ENCODE measurements around the gene PITHD1. TPM values are rescaled to one million over a fixed set of nuclear protein-coding genes. Genes with fewer than 3 reads are reported as not detected.
A peak's percentile ranks its signal among the peaks of the same experiment; 100 is the strongest.

Gene PITHD1
- polyA plus RNA-seq, 1 experiment = 33.7 TPM

DNA sequence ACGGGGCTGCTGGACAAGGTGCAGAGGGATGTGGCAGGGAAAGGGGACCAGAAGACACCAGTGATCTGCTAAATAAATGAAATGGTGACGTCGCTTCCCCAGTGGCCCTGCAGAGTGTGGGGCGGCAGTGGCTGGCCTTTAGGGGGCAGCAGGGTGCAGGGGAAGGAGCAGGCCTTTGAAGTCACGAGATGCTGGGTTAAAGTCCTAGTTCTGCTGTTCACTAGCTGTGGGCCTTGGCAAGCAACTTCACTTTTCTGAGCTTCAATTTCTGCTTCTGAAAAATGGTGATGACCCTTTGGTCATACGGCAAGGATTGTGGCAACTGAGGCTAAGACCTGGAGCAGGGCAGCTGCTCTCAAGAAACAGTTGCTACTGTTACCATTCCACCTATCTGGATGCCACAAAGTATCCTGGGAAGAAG lies 31.5 kb downstream of the PITHD1 start:
- peaks cover 20% of the 10 kb centered on the region for H3K36me3 ChIP-seq (ENCODE audit: control insufficient read depth, insufficient read depth, low read length)
- no peak overlapping the region for H3K4me3 ChIP-seq (ENCODE audit: low read depth, low read length)
- TF ChIP-seq, protein P1, sequence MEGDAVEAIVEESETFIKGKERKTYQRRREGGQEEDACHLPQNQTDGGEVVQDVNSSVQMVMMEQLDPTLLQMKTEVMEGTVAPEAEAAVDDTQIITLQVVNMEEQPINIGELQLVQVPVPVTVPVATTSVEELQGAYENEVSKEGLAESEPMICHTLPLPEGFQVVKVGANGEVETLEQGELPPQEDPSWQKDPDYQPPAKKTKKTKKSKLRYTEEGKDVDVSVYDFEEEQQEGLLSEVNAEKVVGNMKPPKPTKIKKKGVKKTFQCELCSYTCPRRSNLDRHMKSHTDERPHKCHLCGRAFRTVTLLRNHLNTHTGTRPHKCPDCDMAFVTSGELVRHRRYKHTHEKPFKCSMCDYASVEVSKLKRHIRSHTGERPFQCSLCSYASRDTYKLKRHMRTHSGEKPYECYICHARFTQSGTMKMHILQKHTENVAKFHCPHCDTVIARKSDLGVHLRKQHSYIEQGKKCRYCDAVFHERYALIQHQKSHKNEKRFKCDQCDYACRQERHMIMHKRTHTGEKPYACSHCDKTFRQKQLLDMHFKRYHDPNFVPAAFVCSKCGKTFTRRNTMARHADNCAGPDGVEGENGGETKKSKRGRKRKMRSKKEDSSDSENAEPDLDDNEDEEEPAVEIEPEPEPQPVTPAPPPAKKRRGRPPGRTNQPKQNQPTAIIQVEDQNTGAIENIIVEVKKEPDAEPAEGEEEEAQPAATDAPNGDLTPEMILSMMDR (IDR thresholded peaks at IDR 0.05; ENCODE audit: insufficient read depth, low read depth, low read length) = peak; percentile 88
- CTCF ChIA-PET = interaction anchor here (0.6 to 7.3 kb wide), 26 partner anchors 9 to 310 kb away, joined by 3 to 77 read pairs (median 4); partner anchors contain the start of genes GALE and HMGCL
- POLR2A ChIA-PET = no interaction called here
- no peaks in the 10 kb centered on the region for H3K27me3 ChIP-seq (ENCODE audit: control insufficient read depth, insufficient read depth, low read length)
- DNase-seq (ENCODE audit: low read depth) = no peak

DNA sequence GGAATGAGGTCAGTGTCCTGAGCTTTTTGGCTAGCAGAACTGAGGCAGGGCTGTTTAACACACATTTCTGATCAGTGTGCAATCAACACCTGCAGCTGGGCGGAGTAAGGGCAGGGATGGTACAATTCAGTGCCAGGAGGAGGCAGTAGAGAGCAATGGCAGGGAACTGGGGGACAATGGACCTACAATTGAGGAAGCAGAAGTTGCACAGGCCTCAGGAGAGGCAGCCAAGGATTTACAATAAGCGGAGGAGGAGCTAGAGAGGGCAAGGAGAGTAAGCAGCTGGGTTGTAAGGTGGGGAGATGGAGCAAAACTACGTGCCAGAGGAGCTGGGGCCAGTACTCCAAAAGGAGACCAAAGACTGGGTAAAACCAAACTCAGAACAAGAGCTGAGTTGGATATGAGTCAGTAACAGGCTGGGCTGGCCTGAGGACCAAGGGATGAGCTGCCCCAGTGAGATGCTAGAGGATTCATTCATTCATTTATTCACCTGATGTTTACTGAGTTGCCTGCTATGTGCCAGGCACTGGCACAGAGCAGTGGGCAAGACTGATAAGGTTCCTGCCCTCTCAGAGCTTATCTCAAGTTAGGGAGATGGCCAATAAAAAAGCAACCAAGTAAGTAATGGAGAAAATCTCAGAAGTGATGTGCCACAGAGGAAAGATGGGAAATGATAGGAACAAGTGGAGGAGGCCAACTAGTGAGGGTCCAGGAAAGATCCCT lies 32.8 kb downstream of the PITHD1 start:
- Histone ChIP-seq H3K4me3 (ENCODE audit: low read depth, low read length) (no peak overlapping the region), H3K36me3 (ENCODE audit: control insufficient read depth, insufficient read depth, low read length) (peaks cover 23% of the 10 kb centered on the region), H3K27me3 (ENCODE audit: control insufficient read depth, insufficient read depth, low read length) (no peaks in the 10 kb centered on the region)
- DNase-seq (ENCODE audit: low read depth) = no peak
- POLR2A ChIA-PET = no interaction called here
- CTCF ChIA-PET = interaction anchor here (0.5 to 7.3 kb wide), 25 partner anchors 10 to 235 kb away, joined by 3 to 77 read pairs (median 4); partner anchors contain the start of genes GALE and HMGCL
- TF ChIP-seq, protein P1 (IDR thresholded peaks at IDR 0.05; ENCODE audit: insufficient read depth, low read depth, low read length) = peak; percentile 73

DNA sequence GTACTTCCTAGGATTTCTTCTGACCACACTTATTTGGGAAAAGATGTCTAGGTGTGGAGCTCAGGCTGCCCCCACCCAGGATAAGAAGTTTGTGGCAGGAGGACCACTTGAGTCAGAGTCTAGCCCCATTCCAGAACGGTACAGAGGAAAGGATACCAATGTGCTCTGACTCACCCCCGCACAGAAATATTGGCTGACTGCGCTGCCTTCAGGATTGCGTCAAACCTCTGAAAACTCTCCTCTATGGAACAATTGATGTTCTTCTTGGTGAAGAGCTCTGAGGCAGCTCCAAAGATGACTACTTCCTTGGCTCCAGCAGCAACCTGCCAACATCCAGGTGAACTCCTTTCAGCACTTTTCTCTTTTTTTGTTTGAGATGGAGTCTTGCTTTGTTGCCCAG lies 35.8 kb downstream of the PITHD1 start:
- TF ChIP-seq, protein P1 (IDR thresholded peaks at IDR 0.05; ENCODE audit: insufficient read depth, low read depth, low read length) = no peak
- Histone ChIP-seq H3K4me3 (ENCODE audit: low read depth, low read length) (no peak overlapping the region), H3K36me3 (ENCODE audit: control insufficient read depth, insufficient read depth, low read length) (peaks cover 24% of the 10 kb centered on the region), H3K27me3 (ENCODE audit: control insufficient read depth, insufficient read depth, low read length) (no peaks in the 10 kb centered on the region)
- DNase-seq (ENCODE audit: low read depth) = no peak
- ChIA-PET POLR2A (no interaction called here), CTCF (interaction anchor here (0.6 to 1.2 kb wide), 3 partner anchors 11 to 259 kb away, joined by 3 read pairs; partner anchors contain the start of gene HMGCL)

DNA sequence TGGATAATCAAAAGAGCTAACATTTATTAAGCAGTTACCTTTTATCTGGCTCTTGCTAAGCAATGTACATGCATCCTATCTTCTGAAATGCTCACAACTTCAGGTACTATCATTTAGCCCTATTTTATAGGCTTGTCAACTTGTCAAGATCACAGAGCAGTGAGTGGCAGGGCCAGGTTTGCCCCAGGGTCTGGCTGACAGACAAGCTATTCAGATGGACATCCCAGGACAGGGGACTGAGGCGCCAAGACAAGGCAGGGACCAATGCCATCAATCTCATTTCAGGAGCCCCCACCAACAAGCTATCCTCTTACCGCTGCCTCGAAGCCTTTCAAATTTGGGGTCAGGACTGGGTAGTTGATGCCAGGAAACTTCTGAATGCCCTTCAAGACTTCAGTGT lies 38.1 kb downstream of the PITHD1 start:
- Histone ChIP-seq H3K4me3 (ENCODE audit: low read depth, low read length) (no peak overlapping the region), H3K36me3 (ENCODE audit: control insufficient read depth, insufficient read depth, low read length) (peaks cover 21% of the 10 kb centered on the region), H3K27me3 (ENCODE audit: control insufficient read depth, insufficient read depth, low read length) (no peaks in the 10 kb centered on the region)
- ChIA-PET CTCF (interaction anchor here (0.7 to 1.4 kb wide), 5 partner anchors 9 to 160 kb away, joined by 3 to 6 read pairs (median 3); no protein-coding TSS in a partner anchor), POLR2A (no interaction called here)
- TF ChIP-seq, protein P1 (IDR thresholded peaks at IDR 0.05; ENCODE audit: insufficient read depth, low read depth, low read length) = no peak
- no peak for DNase-seq (ENCODE audit: low read depth)

DNA sequence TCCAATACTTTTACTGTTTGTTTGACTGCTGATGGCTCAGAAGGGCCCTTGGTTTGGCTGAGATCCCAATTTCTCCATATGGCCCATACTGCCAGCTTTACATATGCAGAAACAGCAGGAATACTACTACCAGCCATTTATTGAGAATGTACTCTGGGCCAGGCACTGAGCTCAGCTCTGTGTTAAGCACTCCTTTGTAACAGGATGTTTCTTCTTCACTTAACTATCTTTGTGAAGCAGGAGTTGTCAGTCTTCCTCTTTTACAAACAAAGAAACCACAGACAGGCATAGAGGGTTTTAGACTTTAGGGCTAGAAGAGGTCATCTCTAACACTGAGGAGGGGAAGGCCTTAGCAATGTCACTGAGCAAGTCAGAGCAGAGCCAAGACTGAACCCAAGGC lies 38.7 kb downstream of the PITHD1 start:
- no peaks in the 10 kb centered on the region for H3K27me3 ChIP-seq (ENCODE audit: control insufficient read depth, insufficient read depth, low read length)
- H3K4me3 ChIP-seq (ENCODE audit: low read depth, low read length) = no peak overlapping the region
- DNase-seq (ENCODE audit: low read depth) = no peak
- POLR2A ChIA-PET = no interaction called here
- peaks cover 19% of the 10 kb centered on the region for H3K36me3 ChIP-seq (ENCODE audit: control insufficient read depth, insufficient read depth, low read length)
- TF ChIP-seq, protein P1 (IDR thresholded peaks at IDR 0.05; ENCODE audit: insufficient read depth, low read depth, low read length) = no peak
- CTCF ChIA-PET = interaction anchor here (1.0 to 1.4 kb wide), 5 partner anchors 10 to 100 kb away, joined by 3 to 6 read pairs (median 3); partner anchors contain the start of gene PITHD1

Measured in BJ (cell line).